GM13976 (cell line): Measurements from ENCODE around the gene PTPRG.

Experiments
- DNase-seq: peaks from one replicate; pipeline ENCODE4 v3.0.0; 2012; ENCODE audit warnings: low spot score
- CTCF ChIP-seq: IDR thresholded peaks from 2 replicates; pipeline ENCODE4 v1.5.1; 2012; ENCODE audit warnings: borderline replicate concordance, mild to moderate bottlenecking; ENCODE audit not compliant: insufficient read depth; ENCODE audit errors: extremely low read depth, missing control alignments, control extremely low read depth
- in situ Hi-C: fragments of 300-500 bp; cut with MboI; formaldehyde crosslinking; loops from one replicate; pipeline ENCODE4 v1.12.0; 2022; ENCODE audit warnings: low sequenced_read_pairs, mixed read lengths, inconsistent platforms; ENCODE audit not compliant: unreplicated experiment

The PTPRG gene

DNA sequence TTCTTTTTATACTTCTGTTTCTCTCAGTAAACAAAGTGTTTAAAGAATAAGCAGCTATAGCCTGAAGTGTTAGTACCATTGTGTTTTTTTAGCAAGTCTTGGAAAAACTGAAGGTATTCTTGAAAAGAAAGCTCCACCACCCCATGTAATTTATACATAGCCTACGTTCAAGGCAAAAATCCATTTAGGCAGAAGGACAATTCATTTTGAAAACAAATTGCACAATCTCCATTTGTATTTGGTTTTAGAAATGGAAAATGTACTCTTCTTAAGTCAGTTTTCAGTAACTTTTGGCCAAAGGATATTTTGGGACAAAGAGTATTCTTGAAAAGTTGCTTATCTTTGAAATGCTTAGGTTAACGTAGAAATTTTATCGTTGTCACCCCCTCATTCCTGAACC is 34.5 kb downstream of the PTPRG start:
- in situ Hi-C loops, result no loop called here
- TF ChIP-seq CTCF, result no peak
- no peak for DNase-seq

- no peak for DNase-seq
- TF ChIP-seq CTCF, result no peak
- in situ Hi-C loops, result no loop called here
These were observed 36.5 kb downstream of the PTPRG start for GRCh38 chr3:61597906-61598305.

GRCh38 chr3:61600195-61600594 is 38.8 kb downstream of the PTPRG start:
- no peak for TF ChIP-seq CTCF
- DNase-seq, result no peak
- in situ Hi-C loops, result no loop called here

DNA sequence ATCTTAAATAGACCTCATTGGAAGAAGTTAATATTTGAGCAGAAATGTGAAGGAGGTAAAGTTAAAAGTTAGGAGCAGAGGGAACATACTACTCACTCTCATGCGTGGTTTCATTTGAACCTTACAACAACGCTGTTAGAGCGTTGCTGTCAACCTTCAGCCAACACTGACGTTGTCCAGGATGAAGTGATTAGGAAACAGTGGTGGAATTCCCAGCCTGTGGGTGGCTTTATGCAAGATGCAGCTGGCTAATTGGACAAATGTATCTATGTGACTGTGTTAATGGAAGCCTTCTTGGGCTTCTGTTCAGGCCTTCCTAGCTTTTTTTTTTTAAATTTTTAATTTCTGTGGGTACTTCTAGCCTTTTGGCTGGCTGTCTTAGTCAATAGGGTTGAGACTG is 40.5 kb downstream of the PTPRG start:
- DNase-seq, result no peak
- TF ChIP-seq CTCF, result no peak
- in situ Hi-C loops, result no loop called here

DNA sequence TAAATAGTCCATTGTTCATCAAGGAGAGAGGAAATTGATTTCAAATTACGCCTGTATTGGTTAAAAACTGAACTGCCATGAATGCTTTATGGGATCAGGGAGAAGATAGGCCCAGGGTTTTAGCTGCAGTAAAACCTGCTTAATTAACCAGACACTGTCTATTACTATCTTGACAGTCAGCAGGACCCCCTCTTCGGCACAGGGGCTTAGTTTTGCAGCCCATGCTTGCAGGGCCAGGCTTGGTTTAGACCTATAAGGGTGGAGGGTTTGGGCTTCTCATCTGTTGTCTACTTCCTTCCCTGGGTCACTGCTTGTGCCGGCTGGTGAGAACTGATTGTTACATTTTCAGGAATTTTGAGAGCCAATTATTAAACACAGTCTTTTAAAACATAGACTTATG is 41.1 kb downstream of the PTPRG start:
- in situ Hi-C loops, result no loop called here

DNA sequence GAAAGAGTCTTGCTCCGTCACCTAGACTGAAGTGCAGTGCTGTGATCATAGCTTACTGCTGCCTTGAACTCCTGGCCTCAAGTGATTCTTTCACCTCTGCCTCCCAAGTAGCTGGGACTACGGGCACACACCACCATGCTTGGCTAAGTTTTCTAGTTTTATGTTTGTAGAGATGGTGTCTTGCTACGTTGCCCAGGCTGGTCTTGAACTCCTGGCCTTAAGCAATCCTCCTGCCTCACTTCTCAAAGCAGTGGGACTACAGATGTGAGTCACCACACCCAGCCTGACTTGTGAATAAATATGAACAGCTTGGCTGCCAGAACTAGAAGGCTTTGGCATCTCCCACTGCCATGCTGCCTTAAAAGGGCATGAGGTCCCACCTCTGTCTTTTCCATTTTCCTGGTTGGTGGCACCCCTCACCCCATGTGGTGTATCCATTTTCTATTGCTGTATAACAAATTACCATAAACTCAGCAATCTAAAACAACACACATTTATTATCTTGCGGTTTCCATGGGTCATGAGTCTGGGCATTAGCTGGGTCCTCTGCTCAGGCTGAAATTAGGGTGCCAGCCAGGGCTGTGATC is 44.3 kb downstream of the PTPRG start:
- no peak for DNase-seq
- in situ Hi-C loops, result no loop called here

More for the DNA sequence above, 41.1 kb downstream of the PTPRG start:
- no peak for TF ChIP-seq CTCF
- DNase-seq, result no peak

More for the DNA sequence above, 44.3 kb downstream of the PTPRG start:
- no peak for TF ChIP-seq CTCF
